C4-2B (cell line): Measurements from ENCODE around the gene PRKCA.
"Not testable (repeated sequence)": the region's sequence is repeated elsewhere in the genome, so short reads cannot be mapped to it uniquely, and the experiment has no call there.

Experiments used
- H3K27ac ChIP-seq: fragments of 450-650 bp; 2 replicates; pipeline ENCODE4 v1.5.1; 2017
- CTCF ChIP-seq: fragments of 450-650 bp; conservative IDR thresholded peaks from 2 replicates; pipeline ENCODE4 v1.5.1; 2017; ENCODE audit warnings: mild to moderate bottlenecking
- ZFX ChIP-seq: fragments of 450-650 bp; IDR thresholded peaks from 2 replicates; pipeline ENCODE4 v1.6.1; 2017

PRKCA gene

GRCh38 chr17:66488864-66489263 lies 186.5 kb downstream of the PRKCA start:
- TF ChIP-seq CTCF (no peak), ZFX (no peak)
- no peak overlapping the region for H3K27ac ChIP-seq

GRCh38 chr17:66489576-66489975 lies 187.2 kb downstream of the PRKCA start:
- not testable (repeated sequence) for H3K27ac ChIP-seq

- TF ChIP-seq CTCF (no peak), ZFX (no peak)
- H3K27ac ChIP-seq = no peak overlapping the region
Observed at GRCh38 chr17:66491213-66491612, 188.8 kb downstream of the PRKCA start.

- TF ChIP-seq ZFX = no peak
- no peak for TF ChIP-seq CTCF
- H3K27ac ChIP-seq = no peak overlapping the region
Observed at GRCh38 chr17:66491665-66492064, 189.3 kb downstream of the PRKCA start.

GRCh38 chr17:66492080-66492479 lies 189.7 kb downstream of the PRKCA start:
- no peak overlapping the region for H3K27ac ChIP-seq
- TF ChIP-seq ZFX = no peak
- no peak for TF ChIP-seq CTCF

- H3K27ac ChIP-seq = no peak overlapping the region
- TF ChIP-seq CTCF = no peak
- TF ChIP-seq ZFX = no peak
Observed at GRCh38 chr17:66492561-66493005, 190.2 kb downstream of the PRKCA start.

GRCh38 chr17:66493283-66494019 lies 191.0 kb downstream of the PRKCA start:
- no peak for TF ChIP-seq CTCF
- TF ChIP-seq ZFX = no peak

More at GRCh38 chr17:66493283-66494019, 191.0 kb downstream of the PRKCA start:
- no peak overlapping the region for H3K27ac ChIP-seq
